SK-N-SH treated with all-trans-retinoic acid at 6 μM for 48 hours (cell line): ENCODE results near the gene TEX35.

Experiments
- ATAC-seq: fragments of 200-7000 bp; cut with Tn5 transposase; 3 replicates; pipeline ENCODE4 v1.9.1; 2020; ENCODE audit warnings: mild to moderate bottlenecking, moderate library complexity
- ARNTL ChIP-seq: fragments of 450-650 bp; formaldehyde crosslinking; IDR thresholded peaks from 2 replicates; pipeline ENCODE4 v1.5.0; 2020; ENCODE audit warnings: low read depth, mild to moderate bottlenecking, moderate library complexity, borderline replicate concordance
- BACH2 ChIP-seq: fragments of 250-450 bp; sonication (Bioruptor Pico); IDR thresholded peaks from 2 replicates; pipeline ENCODE4 v1.9.0; 2021; ENCODE audit warnings: mild to moderate bottlenecking, borderline replicate concordance
- CSDC2 ChIP-seq: fragments of 250-450 bp; sonication (Bioruptor Pico); IDR thresholded peaks from 2 replicates; pipeline ENCODE4 v1.5.0; 2020; ENCODE audit warnings: mild to moderate bottlenecking, moderate library complexity
- GLIS3 ChIP-seq: fragments of 250-450 bp; sonication (Bioruptor Pico); IDR thresholded peaks from 2 replicates; pipeline ENCODE4 v1.5.0; 2020; ENCODE audit warnings: mild to moderate bottlenecking, moderate library complexity
- ISL1 ChIP-seq: fragments of 250-450 bp; sonication (Bioruptor Pico); IDR thresholded peaks from 2 replicates; pipeline ENCODE4 v2.1.2; 2022; ENCODE audit warnings: mild to moderate bottlenecking, moderate library complexity
- OSR1 ChIP-seq: fragments of 250-450 bp; sonication (Bioruptor Pico); IDR thresholded peaks from 2 replicates; pipeline ENCODE4 v1.8.0; 2022; ENCODE audit warnings: moderate library complexity, mild to moderate bottlenecking, inconsistent platforms
- RARB ChIP-seq: fragments of 250-450 bp; sonication (Bioruptor Pico); IDR thresholded peaks from 2 replicates; pipeline ENCODE4 v1.8.0; 2021; ENCODE audit warnings: mild to moderate bottlenecking, moderate library complexity
- SNAI2 ChIP-seq: fragments of 250-450 bp; sonication (Bioruptor Pico); IDR thresholded peaks from 2 replicates; pipeline ENCODE4 v1.5.0; 2020; ENCODE audit warnings: mild to moderate bottlenecking, moderate library complexity
- TOX ChIP-seq: fragments of 250-450 bp; sonication (Bioruptor Pico); IDR thresholded peaks from 2 replicates; pipeline ENCODE4 v1.8.0; 2021; ENCODE audit warnings: mild to moderate bottlenecking, moderate library complexity, borderline replicate concordance
- ZC3H10 ChIP-seq: fragments of 250-450 bp; sonication (Bioruptor Pico); IDR thresholded peaks from 2 replicates; pipeline ENCODE4 v1.5.1; 2021; ENCODE audit warnings: mild to moderate bottlenecking, moderate library complexity
- ZFP3 ChIP-seq: fragments of 250-450 bp; sonication (Bioruptor Pico); IDR thresholded peaks from 2 replicates; pipeline ENCODE4 v1.5.0; 2020; ENCODE audit warnings: mild to moderate bottlenecking, moderate library complexity
- TF ChIP-seq, protein P1 (sequence below): fragments of 250-450 bp; sonication (Bioruptor Pico); IDR thresholded peaks from 2 replicates; pipeline ENCODE4 v1.5.0; 2020; ENCODE audit warnings: mild to moderate bottlenecking, moderate library complexity
- TF ChIP-seq, protein P2 (sequence below): fragments of 250-450 bp; sonication (Bioruptor Pico); IDR thresholded peaks from 2 replicates; pipeline ENCODE4 v1.8.0; 2021; ENCODE audit warnings: low read depth, mild to moderate bottlenecking, moderate library complexity, borderline replicate concordance

The TEX35 gene

DNA sequence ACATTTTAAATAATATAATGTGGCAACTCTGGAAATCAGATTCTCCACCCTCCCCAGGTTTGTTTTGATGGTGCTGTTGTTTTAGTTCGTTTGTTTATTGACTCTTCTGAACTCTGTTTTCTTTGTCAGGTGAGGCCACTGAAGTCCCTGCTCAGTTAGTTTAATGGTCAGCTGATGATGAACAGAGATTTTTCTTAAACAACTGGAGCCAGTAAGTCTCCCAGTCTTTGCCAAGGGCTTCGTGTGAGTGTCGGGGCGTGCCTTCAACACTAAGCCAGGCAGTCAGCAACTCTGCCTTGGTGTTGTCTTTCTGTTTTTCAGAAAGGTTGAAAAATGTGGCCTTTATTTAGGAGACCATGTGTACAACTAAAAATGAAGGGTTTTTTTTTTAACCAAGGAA, 58.9 kb downstream of the TEX35 start:
- ATAC-seq, result no peak
- no peak for TF ChIP-seq BACH2 (CRISPR knock-in tag)
- TF ChIP-seq ZC3H10 (CRISPR knock-in tag), result no peak
- TF ChIP-seq, protein P1, sequence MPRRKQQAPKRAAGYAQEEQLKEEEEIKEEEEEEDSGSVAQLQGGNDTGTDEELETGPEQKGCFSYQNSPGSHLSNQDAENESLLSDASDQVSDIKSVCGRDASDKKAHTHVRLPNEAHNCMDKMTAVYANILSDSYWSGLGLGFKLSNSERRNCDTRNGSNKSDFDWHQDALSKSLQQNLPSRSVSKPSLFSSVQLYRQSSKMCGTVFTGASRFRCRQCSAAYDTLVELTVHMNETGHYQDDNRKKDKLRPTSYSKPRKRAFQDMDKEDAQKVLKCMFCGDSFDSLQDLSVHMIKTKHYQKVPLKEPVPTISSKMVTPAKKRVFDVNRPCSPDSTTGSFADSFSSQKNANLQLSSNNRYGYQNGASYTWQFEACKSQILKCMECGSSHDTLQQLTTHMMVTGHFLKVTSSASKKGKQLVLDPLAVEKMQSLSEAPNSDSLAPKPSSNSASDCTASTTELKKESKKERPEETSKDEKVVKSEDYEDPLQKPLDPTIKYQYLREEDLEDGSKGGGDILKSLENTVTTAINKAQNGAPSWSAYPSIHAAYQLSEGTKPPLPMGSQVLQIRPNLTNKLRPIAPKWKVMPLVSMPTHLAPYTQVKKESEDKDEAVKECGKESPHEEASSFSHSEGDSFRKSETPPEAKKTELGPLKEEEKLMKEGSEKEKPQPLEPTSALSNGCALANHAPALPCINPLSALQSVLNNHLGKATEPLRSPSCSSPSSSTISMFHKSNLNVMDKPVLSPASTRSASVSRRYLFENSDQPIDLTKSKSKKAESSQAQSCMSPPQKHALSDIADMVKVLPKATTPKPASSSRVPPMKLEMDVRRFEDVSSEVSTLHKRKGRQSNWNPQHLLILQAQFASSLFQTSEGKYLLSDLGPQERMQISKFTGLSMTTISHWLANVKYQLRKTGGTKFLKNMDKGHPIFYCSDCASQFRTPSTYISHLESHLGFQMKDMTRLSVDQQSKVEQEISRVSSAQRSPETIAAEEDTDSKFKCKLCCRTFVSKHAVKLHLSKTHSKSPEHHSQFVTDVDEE (CRISPR knock-in tag), result no peak
- TF ChIP-seq, protein P2, sequence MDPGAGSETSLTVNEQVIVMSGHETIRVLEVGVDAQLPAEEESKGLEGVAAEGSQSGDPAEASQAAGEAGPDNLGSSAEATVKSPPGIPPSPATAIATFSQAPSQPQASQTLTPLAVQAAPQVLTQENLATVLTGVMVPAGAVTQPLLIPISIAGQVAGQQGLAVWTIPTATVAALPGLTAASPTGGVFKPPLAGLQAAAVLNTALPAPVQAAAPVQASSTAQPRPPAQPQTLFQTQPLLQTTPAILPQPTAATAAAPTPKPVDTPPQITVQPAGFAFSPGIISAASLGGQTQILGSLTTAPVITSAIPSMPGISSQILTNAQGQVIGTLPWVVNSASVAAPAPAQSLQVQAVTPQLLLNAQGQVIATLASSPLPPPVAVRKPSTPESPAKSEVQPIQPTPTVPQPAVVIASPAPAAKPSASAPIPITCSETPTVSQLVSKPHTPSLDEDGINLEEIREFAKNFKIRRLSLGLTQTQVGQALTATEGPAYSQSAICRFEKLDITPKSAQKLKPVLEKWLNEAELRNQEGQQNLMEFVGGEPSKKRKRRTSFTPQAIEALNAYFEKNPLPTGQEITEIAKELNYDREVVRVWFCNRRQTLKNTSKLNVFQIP (CRISPR knock-in tag), result no peak
- TF ChIP-seq GLIS3 (CRISPR knock-in tag), result no peak
- no peak for TF ChIP-seq RARB (CRISPR knock-in tag)
- no peak for TF ChIP-seq ARNTL (CRISPR knock-in tag)
- TF ChIP-seq CSDC2 (CRISPR knock-in tag), result no peak
- TF ChIP-seq OSR1, result no peak
- no peak for TF ChIP-seq ISL1 (CRISPR knock-in tag)
- TF ChIP-seq TOX (CRISPR knock-in tag), result no peak
- TF ChIP-seq ZFP3 (CRISPR knock-in tag), result no peak
- no peak for TF ChIP-seq SNAI2 (CRISPR knock-in tag)
- TF ChIP-seq, all 23 proteins: peak for 0
